ENCODE results near the gene FEZ2. TPM values are rescaled to one million over a fixed set of nuclear protein-coding genes. Genes with fewer than 3 reads are reported as not detected.

The FEZ2 gene
- total RNA-seq, 2 donors from 2014 or later = 46.5 to 68.3 TPM

DNA sequence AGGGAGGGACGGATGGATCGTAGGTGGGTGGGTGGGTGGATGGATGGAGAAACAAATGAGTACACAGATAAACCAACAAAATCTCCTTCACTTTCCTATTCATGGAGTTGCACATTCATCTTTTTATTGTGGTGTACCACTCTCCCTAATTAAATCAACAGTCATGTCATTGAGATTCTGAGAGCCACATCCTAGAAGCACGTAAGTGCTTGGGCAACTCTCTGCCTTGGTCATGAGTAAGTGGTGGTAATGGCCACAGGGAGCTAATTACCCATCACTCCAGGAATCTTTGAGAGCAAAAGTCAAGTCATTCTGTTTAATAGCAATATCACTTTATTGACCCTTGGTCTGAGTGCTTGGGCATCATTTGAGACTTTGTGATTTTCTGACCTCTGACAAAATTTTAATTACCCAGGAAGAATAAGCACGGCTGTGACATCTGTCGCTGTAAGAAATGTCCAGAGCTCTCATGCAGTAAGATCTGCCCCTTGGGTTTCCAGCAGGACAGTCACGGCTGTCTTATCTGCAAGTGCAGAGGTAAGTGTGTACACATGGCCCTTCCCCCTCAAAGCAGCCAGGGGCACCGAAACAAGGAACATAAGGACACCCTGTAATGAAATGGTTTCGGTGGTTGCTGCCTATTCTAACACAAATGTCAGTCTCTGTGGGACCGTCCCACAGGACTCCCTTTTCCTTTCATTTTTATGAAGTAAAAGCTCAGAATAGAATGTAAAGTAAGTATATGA, 85.9 kb downstream of the FEZ2 start:
- intact Hi-C loops (cut with DNase I) = no loop called here
- DNase-seq (no peak), ATAC-seq (no peak)

DNA sequence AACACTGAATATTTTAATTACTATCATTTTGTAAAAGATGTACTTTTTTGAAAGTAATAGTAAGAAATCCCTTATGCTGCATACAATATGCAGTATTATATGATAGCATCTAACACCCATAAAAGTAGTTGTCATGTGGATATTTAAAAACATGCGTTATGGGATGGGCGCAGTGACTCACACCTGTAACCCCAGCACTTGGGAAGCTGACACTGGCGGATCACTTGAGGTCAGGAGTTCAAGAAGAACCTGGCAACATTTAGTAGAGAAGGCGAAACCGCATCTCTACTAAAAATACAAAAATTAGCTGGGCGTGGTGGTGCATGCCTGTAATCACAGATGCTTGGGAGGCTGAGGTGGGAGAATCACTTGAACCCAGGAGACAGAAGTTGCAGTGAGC, 88.9 kb downstream of the FEZ2 start:
- intact Hi-C loops (cut with DNase I) = loop anchor here in 1 of 2 donors (10.0 kb wide), 1 partner anchor 156 kb away; no protein-coding TSS in a partner anchor

DNA sequence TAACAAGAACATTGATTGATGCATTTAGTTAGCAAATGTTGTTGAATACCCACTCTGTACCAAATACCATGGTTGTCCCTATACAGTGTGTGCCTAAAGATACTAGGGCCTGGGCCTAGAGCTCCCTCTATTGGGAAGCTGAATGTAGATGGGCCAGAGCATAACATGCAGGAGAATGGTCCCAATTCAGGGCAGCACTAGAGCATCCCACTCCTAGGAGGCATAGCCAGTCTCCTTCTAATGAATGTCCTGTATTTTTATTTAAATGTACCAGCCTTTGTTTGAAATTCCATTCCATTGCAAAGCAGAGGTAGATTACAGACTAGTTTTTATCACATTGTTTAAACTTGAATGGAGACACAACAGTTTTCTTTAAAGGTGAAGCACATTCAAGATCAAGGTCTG, 90.6 kb downstream of the FEZ2 start:
- intact Hi-C loops (cut with DNase I) = loop anchor here in 1 of 2 donors (2.0 to 10.0 kb wide), 2 partner anchors 151 to 157 kb away; no protein-coding TSS in a partner anchor
- peak; percentile 40 for DNase-seq
- ATAC-seq = peak; percentile 86 to 98

More for the DNA sequence above, 88.9 kb downstream of the FEZ2 start:
- DNase-seq (no peak), ATAC-seq (no peak)

Other genes starting within 250 kb of the FEZ2 start
- gene CRIM1, start 242.4 kb downstream of the FEZ2 start, total RNA-seq = 100 to 1,000 TPM in 1 of 2 donors, 10 to 100 TPM in 1; 29.6 to 101 TPM
- gene VIT, start 98.5 kb upstream of the FEZ2 start, total RNA-seq = 10 to 100 TPM; 12.4 to 23.7 TPM